Epidermal melanocyte (primary cell): ENCODE results near the gene TNFSF15.

Experiments
- DNase-seq: peaks from one replicate; pipeline ENCODE4 v3.0.0; 2011; ENCODE audit warnings: low spot score; ENCODE audit not compliant: insufficient read length

Gene TNFSF15

DNA sequence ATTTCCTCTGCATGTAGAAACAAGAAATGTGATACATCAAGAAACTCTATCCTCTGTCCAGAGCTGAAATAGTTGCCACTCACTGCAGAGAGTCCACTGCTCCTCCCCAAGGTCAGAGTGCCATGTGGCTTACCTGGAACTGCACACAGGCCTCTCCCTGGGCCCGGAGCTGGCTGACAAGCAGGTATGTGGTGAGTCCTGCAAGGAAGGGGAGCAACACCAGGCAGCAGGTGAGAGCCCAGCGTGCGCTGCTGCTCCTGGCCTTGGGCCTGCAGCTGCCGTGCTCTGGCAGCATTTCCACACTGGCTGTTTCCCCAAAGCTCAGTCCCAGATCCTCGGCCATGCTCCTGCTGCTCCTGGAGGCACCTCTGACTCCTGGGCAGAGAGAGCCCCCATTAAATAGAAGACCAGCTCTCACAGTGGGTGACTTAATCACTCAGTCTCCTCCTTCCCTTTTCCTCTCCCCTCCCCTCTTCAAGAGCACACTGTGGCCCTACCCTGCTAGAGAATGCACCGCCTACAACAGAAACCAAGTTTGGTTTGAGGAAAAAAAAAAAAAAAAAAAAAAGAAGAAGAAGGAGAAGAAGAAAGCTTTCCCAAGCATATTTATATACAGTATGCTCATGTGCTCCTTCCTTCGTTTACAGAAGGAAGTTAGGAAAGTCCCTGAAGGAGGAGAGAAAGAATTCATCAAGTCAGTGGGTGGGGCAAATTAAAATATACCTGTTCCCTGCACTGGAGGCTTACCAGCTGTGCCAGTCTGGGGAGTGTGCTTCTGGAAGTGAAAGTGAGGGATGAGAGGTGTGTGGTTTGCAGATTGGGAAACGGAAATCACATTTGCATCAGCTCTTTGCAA, at the start of gene TNFSF15:
Gene TNFSF15, minus strand, starts transcription at position 370 of the 856 bp plus-strand sequence. Its CDS starts 27 bp downstream, at position 343.
- no peak for DNase-seq

DNA sequence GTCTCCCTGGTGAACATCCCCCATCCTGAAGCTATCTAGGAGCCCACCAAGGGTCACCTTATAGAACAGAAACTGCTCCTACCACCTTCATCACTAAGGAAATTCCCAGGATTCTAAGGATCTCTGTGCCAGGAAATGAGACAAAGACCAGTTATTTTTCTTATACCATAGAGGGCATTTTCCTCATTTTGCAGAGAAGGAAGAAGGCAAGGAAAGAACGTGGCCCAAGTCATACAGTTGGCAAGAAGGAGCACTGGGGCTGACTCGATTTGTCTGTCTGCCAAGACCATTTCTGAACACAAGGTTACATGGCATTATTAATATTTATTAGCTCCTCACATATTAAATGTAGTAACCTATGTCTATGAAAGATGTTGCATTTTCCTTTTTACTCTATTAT, 49.6 kb upstream of the TNFSF15 start:
- no peak for DNase-seq

DNA sequence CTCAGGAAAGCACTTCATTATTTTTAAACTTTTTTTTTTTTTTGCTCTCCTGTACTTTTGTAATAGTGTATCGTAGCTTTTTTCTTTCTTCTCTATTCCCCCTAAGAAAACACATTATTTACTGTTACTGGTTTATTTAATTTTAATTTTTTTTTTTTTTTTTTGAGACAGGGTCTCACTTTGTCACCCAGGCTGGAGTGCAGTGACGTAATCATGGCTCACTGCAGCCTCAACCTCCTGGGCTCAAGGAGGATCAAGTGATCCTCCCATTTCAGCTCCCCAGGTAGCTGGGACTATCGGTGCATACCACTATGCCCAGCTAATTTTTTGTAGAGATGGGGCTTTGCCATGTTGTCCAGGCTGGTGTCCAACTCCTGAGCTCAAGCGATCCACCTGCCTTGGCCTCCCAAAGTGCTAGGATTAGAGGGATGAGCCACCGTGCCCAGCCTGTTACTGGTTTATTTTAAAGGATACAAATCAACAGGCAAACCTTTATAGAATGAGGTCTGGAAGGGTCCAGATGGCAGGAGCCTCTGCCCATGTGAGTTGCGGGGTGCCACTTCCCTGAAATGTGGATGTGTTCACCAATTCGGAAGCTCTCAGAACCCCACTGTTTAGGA, 49.0 kb upstream of the TNFSF15 start:
- no peak for DNase-seq

DNA sequence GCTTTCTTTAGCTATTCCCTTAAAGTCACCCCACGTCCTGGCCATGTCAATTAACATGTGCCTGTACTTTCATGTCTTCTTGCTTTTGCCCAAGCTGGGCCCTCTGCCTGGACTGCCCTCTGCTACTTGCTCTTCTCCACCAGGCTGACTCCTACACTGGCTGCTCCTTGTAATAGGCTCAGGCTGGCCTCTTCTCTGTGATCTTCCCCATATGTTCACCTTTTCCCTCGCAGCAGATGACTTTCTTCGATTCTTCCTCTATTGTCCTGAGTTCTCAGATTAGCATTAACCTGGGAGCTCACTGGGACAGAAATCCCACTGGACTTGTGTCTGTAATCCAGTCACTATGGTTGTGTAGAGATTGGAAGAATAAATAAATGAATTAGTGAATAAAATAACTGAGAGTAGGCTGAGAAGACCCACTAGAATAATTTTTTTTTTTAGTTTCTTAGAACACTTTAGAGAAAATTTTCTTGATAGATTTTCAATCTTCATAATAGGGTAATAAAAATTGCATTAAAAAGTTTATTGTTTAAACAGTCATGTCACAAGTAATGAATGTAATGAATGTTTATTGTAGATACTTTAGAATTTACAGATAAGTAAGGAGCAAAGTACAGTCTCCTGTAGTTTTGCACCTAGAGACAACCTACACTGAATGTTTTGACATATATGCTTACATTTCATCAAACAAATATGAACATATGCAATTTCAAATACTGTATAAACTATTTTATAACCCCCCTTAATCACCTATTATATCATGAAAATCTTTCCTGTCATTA, 47.4 kb upstream of the TNFSF15 start:
- DNase-seq, result no peak

DNA sequence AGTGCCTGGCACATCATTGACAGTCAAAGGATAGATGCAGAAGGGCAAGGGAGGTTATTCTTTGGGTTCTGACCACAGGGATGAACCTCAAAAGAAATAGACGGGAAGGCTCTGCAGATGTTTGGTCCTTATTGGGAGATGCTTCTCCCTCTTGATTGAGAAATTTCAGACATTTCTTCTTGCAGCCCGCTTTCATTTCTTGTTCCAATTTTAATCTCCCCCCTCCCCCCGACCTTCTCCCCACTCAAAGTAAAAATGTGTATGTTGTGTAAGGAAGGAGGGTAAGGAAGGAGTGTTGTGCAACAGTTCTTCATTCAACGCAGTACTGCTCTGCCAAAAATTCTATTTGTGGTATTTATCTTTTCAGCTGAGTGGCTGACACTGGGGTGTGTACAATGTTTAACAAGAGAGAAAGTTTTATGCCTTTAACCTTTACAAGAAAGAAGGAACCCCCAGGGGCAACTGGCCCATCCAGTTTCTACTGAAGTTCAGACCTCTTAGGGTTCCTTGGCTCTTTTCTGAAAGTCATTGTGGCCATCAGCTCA, 46.3 kb upstream of the TNFSF15 start:
- no peak for DNase-seq

DNA sequence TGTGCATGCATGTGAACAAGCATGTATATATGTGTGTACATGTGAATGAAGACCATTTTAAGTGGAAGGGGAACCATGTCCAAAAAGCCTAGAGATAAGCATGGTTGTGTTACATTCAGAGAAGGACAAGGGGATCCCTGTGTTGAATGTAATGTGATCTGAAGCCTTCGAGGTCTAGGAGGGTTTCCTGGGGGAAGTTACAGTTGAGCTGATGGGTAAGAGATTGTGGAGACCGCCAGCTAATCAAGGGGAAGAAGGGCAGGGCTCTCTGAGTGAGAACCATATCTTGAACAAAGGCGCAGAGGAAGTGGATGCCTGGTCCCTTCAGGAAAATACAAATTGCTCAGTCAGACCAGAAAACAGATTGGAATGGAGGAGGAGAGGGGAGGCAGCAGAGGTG, 45.5 kb upstream of the TNFSF15 start:
- no peak for DNase-seq

DNA sequence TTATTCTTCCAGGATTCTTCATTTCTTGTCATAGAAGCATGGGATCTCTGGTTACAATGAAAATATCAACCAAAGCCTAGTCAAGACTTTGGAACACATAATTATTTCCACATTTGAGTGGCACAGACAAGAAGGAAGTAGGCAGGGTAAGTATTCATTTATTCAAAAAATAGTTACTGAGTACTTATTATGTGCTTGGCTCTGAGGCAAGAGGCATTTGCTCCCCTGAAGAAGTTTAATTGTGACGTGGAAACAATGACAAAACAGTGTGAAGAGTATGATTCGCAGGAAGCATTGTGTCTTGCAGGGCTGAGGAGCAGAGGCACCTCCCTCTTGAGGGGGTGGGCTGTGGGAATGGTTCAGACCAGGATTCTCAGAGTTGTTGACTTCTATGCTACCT, 45.0 kb upstream of the TNFSF15 start:
- no peak for DNase-seq

DNA sequence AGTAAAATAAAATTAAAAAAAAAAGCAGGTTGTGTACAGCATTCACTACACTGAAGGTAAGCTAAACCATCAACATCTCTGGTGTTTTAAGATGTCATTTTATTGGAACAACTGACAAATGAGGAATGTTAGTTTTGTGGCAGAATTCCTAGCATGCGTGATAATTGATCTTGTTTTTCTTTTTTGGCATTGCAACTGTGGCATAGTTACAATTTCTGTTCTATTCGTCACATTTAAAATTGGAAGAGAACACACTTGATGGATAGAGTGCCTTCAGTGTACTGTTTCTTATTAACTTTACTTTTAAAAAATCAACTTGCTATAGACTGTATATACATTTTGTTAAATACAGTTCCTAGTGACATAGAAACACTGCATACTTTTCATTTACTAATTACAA, 43.6 kb upstream of the TNFSF15 start:
- DNase-seq, result no peak

DNA sequence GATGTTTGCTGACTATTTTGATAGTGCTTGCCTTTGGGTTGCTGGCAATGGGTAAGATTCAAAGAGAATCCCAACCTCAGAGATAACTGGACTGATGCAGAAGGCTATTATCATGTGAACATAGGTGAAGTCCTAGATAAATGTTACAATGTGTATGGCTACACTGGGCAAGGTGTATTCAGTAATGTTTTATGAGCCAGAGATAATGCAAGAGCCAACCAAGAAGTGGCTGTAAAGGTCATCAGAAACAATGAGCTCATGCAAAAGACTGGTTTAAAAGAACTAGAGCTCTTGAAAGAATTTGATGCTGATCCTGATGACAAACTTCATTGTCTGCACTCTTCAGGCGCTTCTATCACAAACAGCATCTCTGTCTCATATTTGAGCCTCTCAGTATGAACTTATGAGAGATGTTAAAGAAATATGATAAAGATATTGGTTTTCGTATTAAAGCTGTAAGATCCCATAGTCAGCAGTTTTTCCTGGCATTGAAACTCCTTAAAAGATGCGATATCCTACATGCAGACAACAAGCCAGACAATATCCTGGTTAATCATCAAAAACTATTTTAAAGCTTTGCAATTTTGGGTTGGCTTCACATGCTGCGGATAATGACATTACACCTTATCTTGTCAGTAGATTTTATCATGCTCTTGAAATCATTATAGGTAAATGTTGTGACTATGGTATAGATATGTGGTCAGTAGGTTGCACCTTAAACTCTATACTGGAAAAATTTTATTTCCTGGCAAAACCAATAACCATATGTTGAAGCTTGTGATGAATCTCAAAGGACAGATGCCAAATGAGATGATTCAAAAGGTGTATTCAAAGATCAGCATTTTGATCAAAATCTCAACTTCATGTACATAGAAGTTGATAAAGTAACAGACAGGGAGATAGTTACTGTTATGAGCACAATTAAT, 41.9 kb upstream of the TNFSF15 start:
- DNase-seq, result no peak

DNA sequence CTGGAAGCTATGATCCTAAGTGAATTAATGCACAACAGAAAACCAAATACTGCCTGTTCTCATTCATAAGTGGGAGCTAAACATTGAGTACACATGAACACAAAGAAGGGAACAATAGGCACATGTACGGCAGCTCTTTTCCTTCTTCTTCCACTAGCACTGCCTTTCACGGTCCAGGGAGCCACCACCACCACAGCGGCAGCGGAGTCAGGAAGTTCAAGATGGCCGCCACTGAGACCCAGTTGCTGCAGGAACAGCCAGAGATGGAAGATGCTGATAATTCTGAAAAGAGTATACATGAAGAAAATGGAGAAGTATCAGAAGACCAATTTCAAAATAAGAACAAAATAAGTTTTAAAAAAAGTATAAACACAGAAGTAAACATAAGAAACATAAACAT, 39.5 kb upstream of the TNFSF15 start:
- no peak for DNase-seq

DNA sequence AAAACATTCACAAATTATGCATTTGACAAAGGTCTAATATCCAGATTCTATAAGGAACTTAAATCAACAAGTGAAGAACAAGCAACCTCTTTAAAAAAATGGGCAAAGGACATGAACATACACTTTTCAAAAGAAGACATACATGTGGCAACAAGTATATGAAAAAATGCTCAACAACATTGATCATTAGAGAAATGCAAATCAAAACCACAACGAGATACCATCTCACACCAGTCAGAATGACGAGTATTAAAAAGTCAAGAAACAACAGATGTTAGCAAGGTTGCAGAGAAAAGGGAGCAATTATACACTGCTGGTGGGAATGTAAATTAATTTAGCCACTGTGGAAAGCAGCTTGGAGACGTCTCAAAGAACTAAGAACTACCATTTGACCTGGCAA, 38.9 kb upstream of the TNFSF15 start:
- DNase-seq, result no peak

DNA sequence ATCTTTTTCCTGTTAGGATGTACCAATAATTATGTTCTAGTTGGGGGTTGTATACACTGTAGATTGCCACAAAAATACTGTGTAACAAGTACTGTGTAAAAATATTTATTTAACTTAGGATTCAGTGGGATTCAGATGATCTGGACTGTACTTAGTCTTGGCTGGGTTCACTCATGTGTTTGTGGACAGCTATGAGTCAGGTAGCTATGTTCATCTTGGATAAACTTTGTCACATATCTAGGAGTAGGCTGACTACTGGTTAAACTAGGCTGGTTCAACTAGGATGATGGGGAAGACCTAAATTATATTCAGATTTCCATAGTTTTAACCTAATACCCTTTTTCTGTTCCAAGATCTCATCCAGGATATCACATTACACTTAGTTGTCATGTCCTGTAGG, 32.1 kb upstream of the TNFSF15 start:
- no peak for DNase-seq

DNA sequence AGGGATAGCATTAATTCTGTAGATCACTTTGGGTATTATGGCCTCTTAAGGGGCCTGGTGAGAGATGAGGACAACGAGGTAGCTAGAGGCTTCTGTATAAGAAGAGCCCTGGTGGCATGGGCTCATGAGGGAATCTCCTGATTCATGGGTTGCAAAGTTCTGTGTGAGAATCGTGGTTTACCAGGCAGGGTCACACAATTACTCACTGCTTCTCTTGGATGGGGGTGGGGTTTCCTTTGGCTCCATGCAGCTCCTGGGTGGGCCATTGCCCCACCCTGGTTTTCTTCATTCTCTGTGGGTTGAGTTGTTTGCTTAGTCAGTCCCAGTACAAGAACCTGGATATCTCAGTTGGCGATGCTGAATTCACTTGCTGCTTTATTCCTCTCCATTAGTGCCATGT, 30.9 kb upstream of the TNFSF15 start:
- DNase-seq, result no peak

DNA sequence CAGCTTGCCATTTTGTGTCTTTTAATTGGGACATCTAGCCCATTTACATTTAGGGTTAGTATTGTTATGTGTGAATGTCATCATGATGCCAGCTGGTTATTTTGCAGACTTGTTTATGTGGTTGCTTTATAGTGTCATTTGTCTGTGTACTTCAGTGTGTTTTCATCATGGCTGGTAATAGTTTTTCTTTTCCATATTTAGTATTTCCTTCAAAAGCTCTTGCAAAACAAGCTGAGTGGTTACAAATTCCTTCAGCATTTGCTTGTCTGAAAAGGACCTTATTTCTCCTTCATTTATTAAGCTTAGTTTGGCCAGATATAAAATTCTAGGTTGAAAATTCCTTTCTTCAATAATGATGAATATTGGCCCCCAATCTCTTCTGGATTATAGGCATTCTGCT, 28.5 kb upstream of the TNFSF15 start:
- DNase-seq, result no peak

DNA sequence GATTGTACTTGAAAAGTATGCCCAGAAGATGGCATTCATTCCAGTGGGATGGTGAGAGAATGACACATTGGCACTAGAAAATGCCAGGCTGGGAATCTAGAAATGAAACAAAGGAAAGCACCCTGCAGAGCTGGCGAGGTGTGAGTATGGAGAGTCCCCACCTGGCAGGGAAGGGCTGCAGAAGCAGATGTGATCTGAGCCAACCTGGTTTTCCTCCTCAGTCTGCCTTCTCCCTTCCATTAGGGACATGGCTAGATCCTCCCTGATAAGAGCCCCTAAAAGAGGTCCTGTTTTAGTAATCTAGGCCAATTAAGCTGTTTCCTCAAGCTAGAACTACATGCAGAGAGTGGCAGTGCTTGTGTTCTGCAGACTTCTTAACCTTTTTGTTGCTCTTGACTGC, 24.7 kb upstream of the TNFSF15 start:
- DNase-seq, result no peak

DNA sequence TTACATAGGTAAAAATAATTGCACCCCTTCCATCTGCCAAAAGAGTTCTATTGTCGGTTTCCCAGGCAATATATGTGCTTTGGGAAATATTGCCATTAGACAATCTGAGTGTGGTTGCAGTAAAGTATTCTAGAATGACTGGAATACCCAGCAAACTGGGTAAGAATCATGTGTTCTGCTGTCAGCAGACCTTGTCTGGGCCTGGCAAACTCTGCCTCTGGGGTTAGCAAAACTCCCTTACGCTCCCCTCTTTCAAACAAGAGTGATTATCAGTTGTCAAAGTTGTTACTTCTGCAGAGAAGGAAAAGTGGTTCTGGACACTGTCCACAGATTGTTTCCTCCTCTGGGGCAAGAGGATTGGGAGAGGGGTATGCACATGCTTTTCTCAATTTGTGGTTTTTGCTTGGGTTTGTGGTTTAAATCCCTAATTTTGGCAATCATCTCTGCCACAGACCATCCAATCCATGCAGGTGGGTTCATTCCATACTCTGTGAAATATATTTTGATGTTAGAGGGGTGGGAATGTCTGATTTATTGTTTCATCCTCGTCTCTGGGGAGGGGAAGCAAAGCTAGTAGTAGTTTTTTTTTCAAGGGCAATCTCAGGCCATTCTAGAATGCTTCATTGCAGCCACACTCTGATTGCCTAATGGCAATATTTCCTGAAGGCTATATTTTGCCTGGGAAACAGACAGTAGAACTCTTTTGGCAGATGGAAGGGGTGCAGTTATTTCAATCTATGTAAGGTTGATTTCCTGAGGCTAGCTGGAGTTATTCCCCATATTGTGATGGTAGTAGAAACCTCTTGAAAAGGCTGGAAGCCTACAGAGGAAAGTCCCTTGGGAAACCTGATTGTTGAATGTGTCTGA, 24.0 kb upstream of the TNFSF15 start:
- DNase-seq, result no peak

DNA sequence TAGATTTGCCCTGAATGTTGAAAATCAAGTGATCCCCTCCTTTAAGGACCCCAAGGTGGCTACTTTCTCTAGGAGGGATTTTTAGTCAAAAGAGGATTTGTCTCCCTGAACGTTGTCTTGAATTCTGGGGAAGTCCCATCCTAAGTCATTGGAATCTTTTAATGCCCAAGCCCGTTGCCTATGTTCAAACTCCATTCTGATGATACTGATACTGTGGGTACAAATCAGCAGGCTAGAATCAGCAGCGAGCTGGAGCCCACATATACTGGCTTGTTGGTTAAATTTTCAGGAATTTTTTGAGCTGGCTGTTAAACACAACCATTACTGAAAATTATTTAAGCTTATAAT, 22.4 kb upstream of the TNFSF15 start:
- DNase-seq, result no peak

DNA sequence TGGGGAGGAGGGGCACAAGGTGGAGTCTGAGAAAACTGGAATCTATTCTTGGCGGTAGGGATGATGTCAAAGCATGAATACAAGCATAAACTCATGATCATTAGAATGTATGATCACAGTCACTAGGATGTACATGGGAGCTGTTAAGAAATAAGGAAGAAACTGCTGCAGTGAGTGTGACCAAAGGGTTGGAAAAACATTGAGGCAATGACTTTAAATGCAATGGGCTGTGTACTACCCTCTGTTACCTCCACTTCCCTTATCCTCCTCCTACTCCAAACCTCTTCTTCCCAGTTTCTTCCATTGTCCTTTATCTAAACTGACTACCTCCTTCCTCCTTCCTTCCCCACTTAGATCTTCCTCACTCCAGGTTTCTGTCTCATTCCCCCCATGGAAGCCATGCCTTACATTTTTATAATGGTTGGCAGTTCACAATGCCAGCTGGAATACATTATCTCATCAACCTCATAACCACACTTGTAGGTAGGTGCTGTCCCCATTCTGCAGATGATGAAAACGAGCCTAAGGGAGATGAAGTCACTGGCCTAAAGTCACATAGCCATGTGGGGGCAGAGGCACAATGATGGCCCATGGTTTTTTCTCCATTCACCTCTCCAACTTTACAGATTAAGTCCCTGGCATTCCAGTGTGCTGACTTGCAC, 21.9 kb upstream of the TNFSF15 start:
- no peak for DNase-seq

DNA sequence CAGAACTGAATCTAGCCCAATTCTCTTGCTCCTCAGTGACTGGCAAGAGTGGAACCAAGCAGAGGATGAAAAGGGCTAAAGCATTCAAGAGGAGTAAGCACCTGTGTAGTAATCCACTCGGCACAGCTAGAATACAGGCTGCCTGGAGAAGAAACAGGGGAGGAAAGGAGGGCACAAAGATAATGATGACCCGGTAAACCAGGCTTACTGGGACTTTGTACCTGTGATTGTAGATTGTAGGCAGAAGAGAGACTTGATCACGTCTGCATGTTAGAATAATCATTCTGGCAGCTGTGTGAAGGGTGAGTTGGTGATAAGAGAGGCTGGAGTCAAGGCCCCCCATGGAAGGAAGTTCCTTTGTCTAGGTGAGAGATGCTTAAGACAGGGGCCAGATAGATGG, 20.6 kb upstream of the TNFSF15 start:
- DNase-seq, result no peak
